NCI-H2107 treated with DMSO at 0.1 percent for 48 hours (cell line): ENCODE results near the gene PAPSS2.
"Not testable (repeated sequence)": the region's sequence is repeated elsewhere in the genome, so short reads cannot be mapped to it uniquely, and the experiment has no call there.

Experiments used
- DNase-seq: peaks from one replicate; lab custom pipeline; 2025; ENCODE audit not compliant: unreplicated experiment; lab: John Stamatoyannopoulos, UW

Gene PAPSS2

DNA sequence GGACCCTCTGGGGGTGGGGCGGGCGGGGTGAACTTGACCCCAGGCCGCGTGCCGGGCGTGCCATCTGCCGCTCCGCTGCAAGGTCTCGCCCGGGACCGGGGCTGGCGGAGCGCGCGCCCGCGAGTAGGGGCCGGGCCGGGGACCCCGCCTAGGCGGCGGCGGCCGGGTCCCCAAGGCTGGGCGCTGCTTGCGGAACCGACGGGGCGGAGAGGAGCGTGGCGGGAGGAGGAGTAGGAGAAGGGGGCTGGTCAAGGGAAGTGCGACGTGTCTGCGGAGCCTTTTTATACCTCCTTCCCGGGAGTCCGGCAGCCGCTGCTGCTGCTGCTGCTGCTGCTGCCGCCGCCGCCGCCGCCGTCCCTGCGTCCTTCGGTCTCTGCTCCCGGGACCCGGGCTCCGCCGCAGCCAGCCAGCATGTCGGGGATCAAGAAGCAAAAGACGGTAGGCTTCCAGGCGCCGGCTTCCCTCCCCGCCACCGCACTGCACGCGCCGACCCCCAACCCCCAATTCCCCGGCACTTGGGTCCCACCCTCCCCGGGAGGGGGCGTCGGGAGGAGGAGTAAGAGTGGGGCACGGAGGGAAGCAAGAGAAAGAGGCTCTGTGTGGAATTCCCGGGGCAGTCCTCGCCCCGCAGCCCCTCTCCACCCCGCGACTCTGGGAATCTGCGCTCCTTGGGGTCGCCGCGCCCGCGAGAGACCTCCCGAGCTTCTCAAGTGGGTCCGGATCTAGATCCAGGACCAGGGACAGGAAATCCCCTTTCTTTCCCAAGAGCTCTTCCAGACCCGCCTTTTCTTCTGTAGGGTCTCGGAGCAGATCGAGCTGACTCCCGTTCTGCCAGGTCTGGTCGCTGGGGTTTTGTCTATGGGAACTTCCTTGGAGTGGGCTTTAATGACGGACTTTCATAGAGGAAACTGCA lies at the start of gene PAPSS2:
TSS of gene PAPSS2 (plus strand) at position 308 of the 913 bp plus-strand sequence. CDS start at position 412, 104 bp downstream.
- no peak for DNase-seq

- not testable (repeated sequence) for DNase-seq
These were observed 48.3 kb upstream of the PAPSS2 start for GRCh38 chr10:87611341-87611740.

GRCh38 chr10:87612115-87612514 lies 47.6 kb upstream of the PAPSS2 start:
- no peak for DNase-seq

DNA sequence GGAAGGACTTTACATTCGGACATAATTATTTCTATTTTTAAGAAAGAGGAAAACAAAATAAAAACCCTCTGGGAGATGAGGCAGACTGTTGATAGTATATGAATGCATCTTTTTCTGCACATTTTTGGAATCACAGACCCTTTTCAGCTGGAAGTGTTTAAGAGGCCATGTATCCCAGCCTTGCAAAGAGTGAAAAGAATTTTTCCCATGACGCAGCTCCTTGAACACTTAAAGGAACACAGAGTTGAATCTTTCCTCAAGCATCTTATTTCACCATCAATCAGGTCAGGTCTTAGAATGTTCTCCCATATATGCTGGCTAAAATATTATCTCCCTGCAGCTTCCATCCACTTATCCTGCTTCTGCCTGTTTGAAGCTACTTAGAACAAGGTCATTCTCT lies 45.9 kb upstream of the PAPSS2 start:
- no peak for DNase-seq

- no peak for DNase-seq
These were observed 43.8 kb upstream of the PAPSS2 start for GRCh38 chr10:87615856-87616255.

- DNase-seq: no peak
These were observed 42.2 kb upstream of the PAPSS2 start for GRCh38 chr10:87617503-87617902.

GRCh38 chr10:87618566-87619423 lies 40.9 kb upstream of the PAPSS2 start:
- no peak for DNase-seq

- DNase-seq: no peak
These were observed 40.0 kb upstream of the PAPSS2 start for GRCh38 chr10:87619705-87620104.

- not testable (repeated sequence) for DNase-seq
These were observed 38.2 kb upstream of the PAPSS2 start for GRCh38 chr10:87621440-87621839.

DNA sequence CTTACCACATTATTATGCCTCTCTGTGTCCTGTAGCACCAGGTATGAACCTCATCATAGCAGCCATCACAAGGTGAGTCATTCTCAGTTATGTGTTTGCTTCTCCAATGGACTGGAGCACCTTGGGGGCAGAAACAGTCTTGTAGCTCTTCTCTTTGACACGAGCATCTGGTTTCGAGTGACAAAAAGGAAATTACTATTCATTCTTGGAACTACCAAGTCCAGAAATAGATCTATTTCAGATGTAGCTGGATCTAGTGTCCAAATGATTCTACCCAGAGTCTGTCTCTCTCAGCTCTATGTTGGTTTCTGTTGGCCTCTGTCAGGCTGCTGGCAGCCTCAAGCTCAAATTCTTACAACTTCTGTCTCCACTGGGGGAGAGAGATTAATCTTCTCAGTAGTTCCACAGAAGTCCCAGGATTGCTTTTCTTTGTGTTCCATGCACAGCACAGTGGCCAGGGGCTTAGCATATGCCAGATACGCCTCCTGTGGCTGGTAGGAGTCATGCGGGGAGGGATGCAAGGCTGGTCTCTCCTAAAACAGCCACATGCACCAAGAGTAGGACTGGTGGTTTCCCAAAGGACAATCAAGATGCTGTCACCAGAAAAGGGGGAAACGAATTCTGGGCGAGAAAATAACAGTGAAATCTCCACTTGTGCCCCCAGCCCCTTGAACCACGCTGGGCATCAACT lies 37.2 kb upstream of the PAPSS2 start:
- DNase-seq: no peak

DNA sequence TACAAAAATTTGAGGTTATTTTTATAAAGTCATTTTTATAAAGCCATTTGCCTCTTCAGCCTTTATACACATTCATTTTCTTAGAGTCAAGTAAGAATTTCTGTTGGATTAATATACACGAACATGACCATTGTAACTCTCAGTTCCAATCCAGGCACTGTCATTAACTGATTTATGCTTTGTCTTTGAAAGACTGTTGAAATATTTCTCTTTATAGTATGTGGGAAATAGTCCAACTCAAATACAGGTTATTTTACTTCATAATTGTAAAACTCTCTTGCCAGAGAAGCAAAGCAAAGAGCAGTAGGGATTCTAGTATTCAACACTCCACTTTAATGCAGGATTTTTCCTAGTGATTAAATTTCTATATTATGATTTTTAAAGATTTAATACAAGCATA lies 36.5 kb upstream of the PAPSS2 start:
- no peak for DNase-seq

GRCh38 chr10:87625661-87626060 lies 34.0 kb upstream of the PAPSS2 start:
- DNase-seq: no peak

DNA sequence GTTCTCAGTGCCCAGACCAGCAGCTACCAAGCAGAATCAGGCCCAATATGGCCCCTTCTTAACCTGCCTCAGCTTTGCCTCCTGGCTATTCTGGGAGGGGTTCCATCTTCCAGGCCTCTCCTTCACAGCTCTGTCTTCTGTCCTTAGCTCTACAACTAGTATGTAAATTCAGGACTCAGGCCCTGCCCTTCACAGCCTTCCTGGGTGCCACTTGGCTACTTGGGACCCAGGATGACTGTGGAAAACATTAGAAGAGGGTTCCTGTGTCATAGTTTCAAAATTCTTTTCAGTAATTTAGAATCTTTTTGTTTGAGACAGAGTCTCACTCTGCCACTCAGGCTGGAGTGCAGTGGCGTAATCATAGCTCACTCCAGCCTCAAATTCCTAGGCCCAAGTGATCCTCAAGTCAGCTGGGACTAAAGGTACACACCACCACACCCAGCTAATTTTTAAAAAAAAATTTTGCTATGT lies 33.2 kb upstream of the PAPSS2 start:
- DNase-seq: no peak

GRCh38 chr10:87630171-87630570 lies 29.5 kb upstream of the PAPSS2 start:
- DNase-seq: no peak

DNA sequence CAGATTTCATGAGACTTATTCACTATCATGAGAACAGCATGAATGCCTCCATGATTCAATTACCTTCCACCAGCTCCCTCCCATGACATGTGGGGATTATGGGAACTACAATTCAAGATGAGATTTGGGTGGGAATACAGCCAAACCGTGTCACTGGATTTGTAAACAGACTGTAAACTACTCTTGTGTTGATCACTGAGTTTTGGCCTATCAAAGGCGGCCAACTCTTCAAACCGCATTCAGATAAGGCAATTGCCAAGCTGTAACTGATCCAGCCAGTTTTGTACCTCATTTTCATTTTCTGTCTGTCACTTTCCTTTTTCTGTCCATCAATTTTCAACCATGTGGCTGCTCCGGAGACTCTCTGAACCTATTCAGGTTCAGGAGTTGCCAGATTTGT lies 27.2 kb upstream of the PAPSS2 start:
- no peak for DNase-seq

DNA sequence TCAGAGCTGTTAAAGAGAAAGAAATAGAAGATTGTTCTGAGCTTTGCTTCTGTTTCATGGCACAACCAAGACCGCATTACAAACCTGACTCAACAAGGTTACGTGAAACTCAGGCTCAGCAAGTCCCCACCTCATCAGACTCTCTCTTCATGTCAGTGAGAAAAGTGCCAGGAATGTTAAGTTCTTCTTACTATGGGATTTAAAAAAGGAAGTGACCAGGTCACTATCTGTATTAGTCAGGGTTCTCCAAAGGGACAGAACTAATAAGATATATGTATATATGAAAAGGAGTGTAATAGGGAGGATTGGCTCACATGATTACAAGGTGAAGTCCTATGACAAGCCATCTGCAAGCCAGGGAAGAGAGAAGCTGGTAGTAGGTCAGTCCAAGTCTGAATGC lies 25.4 kb upstream of the PAPSS2 start:
- no peak for DNase-seq

- no peak for DNase-seq
These were observed 24.0 kb upstream of the PAPSS2 start for GRCh38 chr10:87635498-87636312.

DNA sequence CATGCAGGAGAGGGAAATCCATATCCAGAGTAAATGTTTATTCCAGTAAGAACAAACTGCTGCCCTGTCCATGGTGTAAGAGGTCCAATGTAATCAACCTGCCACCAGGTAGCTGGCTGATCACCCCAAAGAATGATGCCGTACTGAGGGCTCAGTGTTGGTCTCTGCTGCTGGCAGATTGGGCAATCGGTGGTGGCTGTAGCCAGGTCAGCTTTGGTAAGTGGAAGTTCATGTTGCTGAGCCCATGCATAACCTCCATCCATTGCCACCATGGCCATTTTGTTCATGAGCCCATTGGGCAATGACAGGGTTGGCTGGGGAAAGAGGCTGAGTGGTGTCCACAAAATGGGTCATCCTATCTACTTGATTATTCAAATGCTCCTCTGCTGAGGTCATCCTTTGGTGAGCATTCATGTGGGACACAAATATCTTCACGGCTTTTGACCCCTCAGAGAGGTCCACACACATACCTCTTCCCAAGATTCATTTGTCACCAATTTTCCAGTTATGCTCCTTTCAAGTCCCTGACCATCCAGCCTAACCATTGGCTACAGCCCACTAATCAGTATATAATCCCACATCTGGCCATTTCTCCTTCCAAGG lies 23.3 kb upstream of the PAPSS2 start:
- DNase-seq: no peak

DNA sequence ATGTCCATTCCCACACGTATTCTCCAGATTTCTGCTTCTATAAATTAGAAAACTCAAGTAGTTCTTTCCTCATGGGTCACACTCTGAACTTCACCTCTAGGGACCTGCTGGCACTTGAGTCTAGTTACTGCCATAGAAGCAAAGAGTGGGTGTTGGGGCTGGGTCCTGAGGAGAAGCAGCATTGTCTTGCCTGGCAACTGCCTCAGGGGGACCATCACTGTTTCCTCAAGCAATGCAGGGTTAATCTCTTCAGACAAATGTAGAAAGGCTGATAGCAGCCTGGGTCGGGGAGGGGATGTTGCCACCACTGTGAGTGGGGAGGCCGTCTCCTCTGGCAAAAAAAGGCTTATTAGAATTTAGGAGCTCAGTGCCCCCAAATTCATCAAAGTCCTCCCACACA lies 20.2 kb upstream of the PAPSS2 start:
- DNase-seq: no peak

DNA sequence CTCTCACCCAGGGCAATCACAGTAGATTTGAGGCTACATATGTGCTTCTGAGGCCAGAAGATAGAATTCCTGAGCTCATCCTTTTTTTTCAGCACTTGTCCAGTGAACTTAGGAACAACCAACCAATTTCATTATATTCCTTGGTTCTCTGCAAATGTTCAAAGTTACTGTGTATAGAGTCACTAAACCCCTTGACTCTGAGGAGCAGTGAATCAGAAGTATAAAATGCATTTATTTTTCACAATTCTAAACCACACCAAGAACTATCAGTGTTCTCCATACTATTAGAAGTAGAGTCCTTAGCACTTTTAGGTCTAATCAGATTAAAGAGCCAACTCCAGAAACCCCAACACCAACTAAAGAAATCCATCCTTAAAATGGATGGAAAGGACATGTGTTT lies 19.6 kb upstream of the PAPSS2 start:
- no peak for DNase-seq
